Endothelial cell of umbilical vein (primary cell): Measurements from ENCODE around the gene MAGEA9B. TPM values are rescaled to one million over a fixed set of nuclear protein-coding genes. Genes with fewer than 3 reads are reported as not detected.

Source experiments
- BruUV-seq: library from RNA; stranded (reverse); fragments of 400-500 nt; replicated peaks from 2 replicates; lab custom pipeline; 2021; lab: Mats Ljungman, UMichigan
- CTCF ChIA-PET: fragments of 300-600, 350-600 bp; sonication (Branson Sonifier 250); formaldehyde crosslinking; loops from one replicate; lab custom pipeline; 2021; ENCODE audit warnings: antibody characterized with exemption, inconsistent platforms; lab: Charles Lee
- POLR2A ChIA-PET: fragments of 300-600, 350-600 bp; sonication (Branson Sonifier 250); formaldehyde crosslinking; loops from one replicate; lab custom pipeline; 2021; ENCODE audit warnings: antibody characterized with exemption, inconsistent platforms; lab: Charles Lee
- DNase-seq: peaks from one replicate; pipeline ENCODE4 v3.0.0-alpha.2; 2011; ENCODE audit warnings: low read depth, low spot score
- FAIRE-seq: peaks from 2 replicates; lab custom pipeline; 2011; peaks lifted over from hg19 to GRCh38; lab: Jason Lieb, UNC
- H2AFZ ChIP-seq: 2 replicates; pipeline ENCODE4 v1.6.0; 2012; ENCODE audit warnings: low read depth, low read length, control low read depth, inconsistent platforms
- H3K27ac ChIP-seq: 2 replicates; pipeline ENCODE4 v1.5.1; 2011; ENCODE audit warnings: low read depth, mild to moderate bottlenecking, control low read depth, low read length, moderate library complexity; ENCODE audit not compliant: insufficient read depth
- H3K27me3 ChIP-seq, 2 experiments: 2 replicates each; pipeline versions ENCODE4 v1.6.0 to v1.6.1; 2011; ENCODE audit warnings: low read length in 2 of 2, mixed read lengths in 1 of 2; ENCODE audit not compliant: control insufficient read depth in 2 of 2, insufficient read depth in 2 of 2
- H3K36me3 ChIP-seq, 2 experiments: 2 replicates in 1 of 2; 3 replicates in 1 of 2; pipeline ENCODE4 v1.5.1; 2011; ENCODE audit warnings: low read length in 2 of 2, mild to moderate bottlenecking in 1 of 2, moderate library complexity in 1 of 2; ENCODE audit not compliant: control insufficient read depth in 2 of 2, insufficient read depth in 2 of 2; ENCODE audit errors: extremely low read depth in 1 of 2
- H3K4me1 ChIP-seq: 3 replicates; pipeline ENCODE4 v1.5.1; 2011; ENCODE audit warnings: mild to moderate bottlenecking, low read length; ENCODE audit not compliant: control insufficient read depth, insufficient read depth; ENCODE audit errors: extremely low read depth
- H3K4me2 ChIP-seq: 2 replicates; pipeline ENCODE4 v1.6.1; 2011; ENCODE audit warnings: low read length, control low read depth, mixed read lengths; ENCODE audit not compliant: insufficient read depth
- H3K4me3 ChIP-seq, 3 experiments: fragments of 200-600 bp in 1 of 3; sonication (generic), shearing (Covaris generic) in 1 of 3; replicated peaks in 1 of 3; 2 replicates each; pipeline ENCODE4 v1.5.1; 2011 to 2016; ENCODE audit warnings: control low read depth in 3 of 3, low read length in 3 of 3, mild to moderate bottlenecking in 2 of 3, inconsistent platforms in 1 of 3, low read depth in 1 of 3, moderate library complexity in 1 of 3; ENCODE audit not compliant: insufficient read depth in 1 of 3
- H3K79me2 ChIP-seq: 2 replicates; pipeline ENCODE4 v1.6.0; 2012; ENCODE audit warnings: low read length, inconsistent platforms; ENCODE audit not compliant: control insufficient read depth, insufficient read depth
- H3K9ac ChIP-seq: replicated peaks from 2 replicates; pipeline ENCODE3; 2011; ENCODE audit warnings: low read length, control low read depth; ENCODE audit not compliant: insufficient read depth; ENCODE audit errors: extremely low read depth
- H3K9me1 ChIP-seq: replicated peaks from 3 replicates; pipeline ENCODE4 v1.6.0; 2011; ENCODE audit warnings: mild to moderate bottlenecking, low read length; ENCODE audit not compliant: control insufficient read depth, insufficient read depth; ENCODE audit errors: extremely low read depth
- H3K9me3 ChIP-seq: replicated peaks from 2 replicates; pipeline ENCODE4 v1.5.1; 2012; ENCODE audit warnings: low read length, inconsistent platforms; ENCODE audit not compliant: control insufficient read depth, insufficient read depth
- H4K20me1 ChIP-seq: replicated peaks from 2 replicates; pipeline ENCODE3; 2011; ENCODE audit warnings: mild to moderate bottlenecking, low read length; ENCODE audit not compliant: control insufficient read depth, insufficient read depth; ENCODE audit errors: extremely low read depth
- FOS ChIP-seq: IDR thresholded peaks from 2 replicates; pipeline ENCODE4 v1.6.1; 2011; ENCODE audit warnings: mild to moderate bottlenecking, low read length, moderate library complexity, borderline replicate concordance; ENCODE audit not compliant: insufficient read depth
- POLR2A ChIP-seq: IDR thresholded peaks from 2 replicates; pipeline ENCODE4 v1.6.1; 2012; ENCODE audit warnings: low read depth, mild to moderate bottlenecking, control low read depth, low read length
- POLR2AphosphoS5 ChIP-seq: IDR thresholded peaks from 2 replicates; pipeline ENCODE4 v1.6.1; 2012; ENCODE audit warnings: low read depth, mild to moderate bottlenecking, control low read depth, low read length, moderate library complexity; ENCODE audit not compliant: insufficient read depth
- dilution Hi-C: fragments of 300-500 bp; cut with MboI; formaldehyde crosslinking; loops from one replicate; pipeline ENCODE4 v1.15.0; 2019; ENCODE audit warnings: low sequenced_read_pairs; ENCODE audit not compliant: extremely low pct_ligation_motif_present
- intact Hi-C: fragments of 100-400 bp; cut with micrococcal nuclease; formaldehyde crosslinking; loops from one replicate; pipeline ENCODE4 v1.10.0; 2022
- polyA plus RNA-seq, 4 experiments: library from polyadenylated mRNA; depleted of rRNA in 3 of 4; stranded (reverse) in 3 of 4; unstranded in 1 of 4; fragments of >200 nt; gene quantifications; 2 replicates each; pipeline versions ENCODE4 v1.2.1 to v1.2.3, GENCODE V29; 2011 to 2012; ENCODE audit warnings: missing spikeins in 1 of 4
- total RNA-seq: library from RNA; stranded (reverse); gene quantifications from 2 replicates; pipeline ENCODE4 v1.2.3, GENCODE V29; 2021
- TF ChIP-seq, protein P1 (sequence below), 2 donors: IDR thresholded peaks; 1 replicate in 1 of 2; 2 replicates in 1 of 2; pipeline ENCODE4 v1.5.1; 2011; ENCODE audit warnings: low read length in 2 of 2, mild to moderate bottlenecking in 2 of 2, moderate library complexity in 2 of 2, control low read depth in 1 of 2, inconsistent platforms in 1 of 2, low read depth in 1 of 2; ENCODE audit not compliant: insufficient read depth in 1 of 2; ENCODE audit errors: extremely low read depth in 1 of 2
- TF ChIP-seq, protein P2 (sequence below): IDR thresholded peaks from 2 replicates; pipeline ENCODE4 v1.6.1; 2011; ENCODE audit not compliant: insufficient read depth, insufficient read length

MAGEA9B gene
- total and polyA plus RNA-seq, 2 donors (not counting 3 experiments of a cell fraction or from before 2014, with no cell fraction given) = not detected

DNA sequence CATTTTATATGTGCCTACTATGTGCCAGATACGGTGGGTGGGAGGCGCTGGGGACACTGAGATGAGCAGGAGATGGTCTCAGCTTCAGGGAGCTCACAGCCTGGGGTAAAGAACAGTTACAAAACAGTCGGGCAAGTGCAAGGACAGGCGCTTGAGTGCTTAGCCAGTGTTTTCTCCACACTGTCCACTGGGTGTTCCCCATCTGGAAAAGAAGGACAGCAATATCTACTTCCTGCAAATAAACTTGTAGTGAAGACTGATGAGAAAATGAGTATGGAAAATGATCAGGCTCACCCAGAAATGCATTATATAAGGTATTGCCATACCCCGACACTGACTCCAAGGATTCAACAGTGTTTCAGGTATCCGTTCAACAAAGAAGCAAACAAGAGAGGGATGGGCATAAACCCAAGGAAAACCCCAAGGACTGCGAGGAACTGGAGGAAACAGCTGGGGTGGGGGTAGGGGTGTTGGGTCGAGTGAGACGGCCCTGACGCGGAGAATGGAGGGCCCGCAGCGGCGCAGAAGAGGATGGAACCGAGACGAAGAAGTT, 43.5 kb upstream of the MAGEA9B start:
- peak overlapping the region; percentile 13 to 78 (median 61) for H3K4me3 ChIP-seq
- H3K9me1 ChIP-seq = no peaks in the 10 kb centered on the region
- peaks cover 6 to 7% of the 10 kb centered on the region in 2 experiments for H3K27me3 ChIP-seq
- ChIA-PET CTCF (interaction anchor here (0.6 kb wide), 1 partner anchor 118 kb away, joined by 3 read pairs; no protein-coding TSS in a partner anchor), POLR2A (no interaction called here)
- no peaks in the 10 kb centered on the region for H4K20me1 ChIP-seq
- H3K9ac ChIP-seq = peak overlapping the region; percentile 45
- TF ChIP-seq, protein P1, sequence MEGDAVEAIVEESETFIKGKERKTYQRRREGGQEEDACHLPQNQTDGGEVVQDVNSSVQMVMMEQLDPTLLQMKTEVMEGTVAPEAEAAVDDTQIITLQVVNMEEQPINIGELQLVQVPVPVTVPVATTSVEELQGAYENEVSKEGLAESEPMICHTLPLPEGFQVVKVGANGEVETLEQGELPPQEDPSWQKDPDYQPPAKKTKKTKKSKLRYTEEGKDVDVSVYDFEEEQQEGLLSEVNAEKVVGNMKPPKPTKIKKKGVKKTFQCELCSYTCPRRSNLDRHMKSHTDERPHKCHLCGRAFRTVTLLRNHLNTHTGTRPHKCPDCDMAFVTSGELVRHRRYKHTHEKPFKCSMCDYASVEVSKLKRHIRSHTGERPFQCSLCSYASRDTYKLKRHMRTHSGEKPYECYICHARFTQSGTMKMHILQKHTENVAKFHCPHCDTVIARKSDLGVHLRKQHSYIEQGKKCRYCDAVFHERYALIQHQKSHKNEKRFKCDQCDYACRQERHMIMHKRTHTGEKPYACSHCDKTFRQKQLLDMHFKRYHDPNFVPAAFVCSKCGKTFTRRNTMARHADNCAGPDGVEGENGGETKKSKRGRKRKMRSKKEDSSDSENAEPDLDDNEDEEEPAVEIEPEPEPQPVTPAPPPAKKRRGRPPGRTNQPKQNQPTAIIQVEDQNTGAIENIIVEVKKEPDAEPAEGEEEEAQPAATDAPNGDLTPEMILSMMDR (IDR thresholded peaks at IDR 0.05; ENCODE audit: extremely low read depth in 1 of 2, insufficient read depth in 1 of 2, low read depth in 1 of 2, low read length in 2 of 2) = peak in 1 of 2 donors; percentile 7
- TF ChIP-seq FOS (no peak), POLR2A (no peak), POLR2AphosphoS5 (no peak)
- TF ChIP-seq, protein P2, sequence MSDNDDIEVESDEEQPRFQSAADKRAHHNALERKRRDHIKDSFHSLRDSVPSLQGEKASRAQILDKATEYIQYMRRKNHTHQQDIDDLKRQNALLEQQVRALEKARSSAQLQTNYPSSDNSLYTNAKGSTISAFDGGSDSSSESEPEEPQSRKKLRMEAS = no peak
- TSS peak; percentile 14 for BruUV-seq
- peak overlapping the region; percentile 14 for H2AFZ ChIP-seq
- no peaks in the 10 kb centered on the region for H3K4me1 ChIP-seq
- peak; percentile 58 for DNase-seq
- FAIRE-seq = peak; percentile 79
- peak overlapping the region; percentile 85 for H3K4me2 ChIP-seq
- peaks cover 7% of the 10 kb centered on the region for H3K79me2 ChIP-seq
- dilution Hi-C loops (no loop called here), intact Hi-C loops (no loop called here)
- no peak overlapping the region for H3K27ac ChIP-seq
- H3K9me3 ChIP-seq = no peaks in the 10 kb centered on the region
- H3K36me3 ChIP-seq = no peaks in the 10 kb centered on the region
